Keratinocyte (primary cell): Measurements from ENCODE around the gene SULT2B1. TPM values are rescaled to one million over a fixed set of nuclear protein-coding genes. Genes with fewer than 3 reads are reported as not detected.

Experiments used
- DNase-seq: peaks from one replicate; pipeline ENCODE4 v3.0.0-alpha.2; 2011; ENCODE audit warnings: low read depth, missing footprints, low spot score
- FAIRE-seq: peaks from 2 replicates; lab custom pipeline; 2011; peaks lifted over from hg19 to GRCh38; lab: Jason Lieb, UNC
- H2AFZ ChIP-seq: 2 replicates; pipeline ENCODE4 v1.6.0; 2012; ENCODE audit warnings: low read length, control low read depth, inconsistent platforms; ENCODE audit not compliant: control insufficient read depth
- H3K27ac ChIP-seq: 2 replicates; pipeline ENCODE4 v1.5.1; 2011; ENCODE audit warnings: low read length; ENCODE audit not compliant: control insufficient read depth, insufficient read depth
- H3K27me3 ChIP-seq: 3 replicates; pipeline ENCODE4 v1.6.0; 2011; ENCODE audit warnings: low read length; ENCODE audit not compliant: control insufficient read depth, insufficient read depth; ENCODE audit errors: extremely low read depth
- H3K36me3 ChIP-seq, 2 experiments: 2 replicates in 1 of 2; 3 replicates in 1 of 2; pipeline ENCODE4 v1.5.1; 2011; ENCODE audit warnings: low read length in 2 of 2, mild to moderate bottlenecking in 1 of 2; ENCODE audit not compliant: control insufficient read depth in 2 of 2, insufficient read depth in 2 of 2; ENCODE audit errors: extremely low read depth in 1 of 2
- H3K4me1 ChIP-seq: 3 replicates; pipeline ENCODE4 v1.5.1; 2011; ENCODE audit warnings: low read length; ENCODE audit not compliant: control insufficient read depth, insufficient read depth; ENCODE audit errors: extremely low read depth
- H3K4me2 ChIP-seq: 3 replicates; pipeline ENCODE4 v1.6.0; 2011; ENCODE audit warnings: low read depth, low read length; ENCODE audit not compliant: control insufficient read depth, insufficient read depth; ENCODE audit errors: extremely low read depth
- H3K4me3 ChIP-seq, 3 experiments: fragments of 200-600 bp in 1 of 3; sonication (generic) in 1 of 3; 2 replicates in 2 of 3; 3 replicates in 1 of 3; pipeline ENCODE4 v1.5.1; 2011 to 2016; ENCODE audit warnings: low read length in 3 of 3, mild to moderate bottlenecking in 3 of 3, control low read depth in 2 of 3, inconsistent platforms in 1 of 3, low read depth in 1 of 3, mixed read lengths in 1 of 3, mixed run types in 1 of 3, moderate library complexity in 1 of 3; ENCODE audit not compliant: control insufficient read depth in 2 of 3, insufficient read depth in 2 of 3; ENCODE audit errors: extremely low read depth in 1 of 3
- H3K79me2 ChIP-seq: 2 replicates; pipeline ENCODE4 v1.6.0; 2012; ENCODE audit warnings: low read length; ENCODE audit not compliant: control insufficient read depth, insufficient read depth
- H3K9ac ChIP-seq: 3 replicates; pipeline ENCODE4 v1.6.0; 2011; ENCODE audit warnings: low read length; ENCODE audit not compliant: control insufficient read depth, insufficient read depth; ENCODE audit errors: extremely low read depth
- H3K9me1 ChIP-seq: 3 replicates; pipeline ENCODE4 v1.6.0; 2011; ENCODE audit warnings: low read length; ENCODE audit not compliant: control insufficient read depth, insufficient read depth; ENCODE audit errors: extremely low read depth
- H3K9me3 ChIP-seq: 2 replicates; pipeline ENCODE4 v1.5.1; 2012; ENCODE audit warnings: low read depth, low read length; ENCODE audit not compliant: control insufficient read depth
- H4K20me1 ChIP-seq: 3 replicates; pipeline ENCODE4 v1.6.0; 2011; ENCODE audit warnings: low read length; ENCODE audit not compliant: control insufficient read depth, insufficient read depth; ENCODE audit errors: extremely low read depth
- CTCF ChIP-seq, 3 experiments: IDR thresholded peaks in 1 of 3; conservative IDR thresholded peaks in 1 of 3; optimal IDR thresholded peaks in 1 of 3; 2 replicates in 2 of 3; 3 replicates in 1 of 3; pipeline versions ENCODE3 to v1.5.1; 2011; ENCODE audit warnings: low read length in 3 of 3, mild to moderate bottlenecking in 3 of 3, moderate library complexity in 2 of 3, control low read depth in 1 of 3, inconsistent platforms in 1 of 3; ENCODE audit not compliant: insufficient read depth in 2 of 3; ENCODE audit errors: extremely low read depth in 1 of 3
- EZH2 ChIP-seq: IDR thresholded peaks from one replicate; pipeline ENCODE4 v1.6.1; 2012; ENCODE audit warnings: inconsistent platforms, mild to moderate bottlenecking, low read length, moderate library complexity
- dilution Hi-C: fragments of 300-500 bp; cut with MboI; formaldehyde crosslinking; loops from one replicate; pipeline ENCODE4 v1.7.0; 2020; ENCODE audit warnings: low sequenced_read_pairs; ENCODE audit not compliant: extremely low pct_ligation_motif_present
- polyA plus RNA-seq, 5 experiments: library from polyadenylated mRNA; depleted of rRNA in 3 of 5; stranded (reverse) in 3 of 5; stranded (forward) in 1 of 5; unstranded in 1 of 5; fragments of >200 nt; gene quantifications; 1 replicate in 1 of 5; 2 replicates in 3 of 5; 3 replicates in 1 of 5; pipeline versions ENCODE4 v1.2.1 to v1.2.3, GENCODE V29; 2011 to 2012; ENCODE audit warnings: missing spikeins in 2 of 5, low read depth in 1 of 5, low replicate concordance in 1 of 5

Gene SULT2B1
- polyA plus RNA-seq, 1 donor (not counting 4 experiments of a cell fraction or from before 2014, with no cell fraction given) = 6.0 TPM

DNA sequence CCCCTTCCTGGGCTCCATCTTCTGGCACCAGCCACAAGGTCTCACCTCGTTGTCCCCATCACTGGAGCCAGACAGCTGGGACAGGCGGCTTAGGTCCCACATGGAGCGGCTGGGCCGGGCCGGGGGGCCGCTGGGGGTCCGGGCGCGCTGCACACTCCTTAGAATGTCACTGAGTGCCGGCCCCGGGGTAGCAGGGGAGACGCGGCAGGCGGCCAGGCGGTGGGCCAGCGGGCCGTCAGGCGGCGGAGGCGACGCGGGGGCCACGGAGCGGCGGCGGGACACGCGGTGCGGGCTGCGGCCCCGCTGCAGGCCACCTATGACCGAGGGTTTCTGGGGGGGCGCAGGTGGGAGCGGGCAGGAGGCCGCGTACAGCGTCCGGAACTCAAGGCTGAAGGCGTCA, 51.5 kb downstream of the SULT2B1 start:
- H3K9me1 ChIP-seq = no peaks in the 10 kb centered on the region
- no peak overlapping the region for H3K27ac ChIP-seq
- no peak overlapping the region for H3K9ac ChIP-seq
- dilution Hi-C loops = no loop called here
- no peaks in the 10 kb centered on the region for H4K20me1 ChIP-seq
- no peak for TF ChIP-seq EZH2
- TF ChIP-seq CTCF (optimal IDR thresholded peaks at IDR 0.05 in 1 of 3, IDR thresholded peaks at IDR 0.05 in 1 of 3, conservative IDR thresholded peaks at IDR 0.05 in 1 of 3; ENCODE audit: extremely low read depth in 1 of 3, insufficient read depth in 2 of 3, low read length in 3 of 3) = no peak
- H3K27me3 ChIP-seq = no peaks in the 10 kb centered on the region
- no peaks in the 10 kb centered on the region for H3K79me2 ChIP-seq
- no peaks in the 10 kb centered on the region for H3K9me3 ChIP-seq
- H3K4me1 ChIP-seq = no peaks in the 10 kb centered on the region
- no peak overlapping the region for H3K4me3 ChIP-seq
- DNase-seq = no peak
- FAIRE-seq = no peak
- H3K36me3 ChIP-seq = no peaks in the 10 kb centered on the region
- H2AFZ ChIP-seq = no peak overlapping the region
- H3K4me2 ChIP-seq = no peak overlapping the region

DNA sequence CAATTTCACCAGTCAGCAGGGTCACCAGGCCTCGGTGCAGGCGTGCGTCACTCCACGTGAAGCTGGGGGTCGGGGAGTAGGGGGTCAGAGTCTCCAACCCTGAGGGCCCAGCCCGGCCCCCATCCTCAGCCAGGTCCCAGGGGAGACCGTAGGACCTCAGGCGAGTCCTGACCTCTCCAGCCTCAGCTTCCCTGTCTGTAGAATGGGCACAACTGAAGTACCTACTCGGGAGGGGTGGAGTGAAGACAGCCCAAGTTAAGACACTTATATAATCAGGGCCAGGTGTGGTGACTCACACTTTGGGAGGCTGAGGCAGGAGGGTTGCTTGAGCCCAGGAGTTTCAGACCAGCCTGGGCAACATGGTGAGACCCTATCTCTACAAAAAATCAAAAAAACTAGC, 51.9 kb downstream of the SULT2B1 start:
- H4K20me1 ChIP-seq = no peaks in the 10 kb centered on the region
- H3K9ac ChIP-seq = no peak overlapping the region
- H2AFZ ChIP-seq = no peak overlapping the region
- dilution Hi-C loops = no loop called here
- no peaks in the 10 kb centered on the region for H3K36me3 ChIP-seq
- no peak for DNase-seq
- no peaks in the 10 kb centered on the region for H3K9me1 ChIP-seq
- H3K4me1 ChIP-seq = no peaks in the 10 kb centered on the region
- H3K4me3 ChIP-seq = no peak overlapping the region
- H3K4me2 ChIP-seq = no peak overlapping the region
- no peaks in the 10 kb centered on the region for H3K27me3 ChIP-seq
- no peak overlapping the region for H3K27ac ChIP-seq
- FAIRE-seq = no peak
- TF ChIP-seq CTCF (optimal IDR thresholded peaks at IDR 0.05 in 1 of 3, IDR thresholded peaks at IDR 0.05 in 1 of 3, conservative IDR thresholded peaks at IDR 0.05 in 1 of 3; ENCODE audit: extremely low read depth in 1 of 3, insufficient read depth in 2 of 3, low read length in 3 of 3) (no peak), EZH2 (no peak)
- no peaks in the 10 kb centered on the region for H3K79me2 ChIP-seq
- H3K9me3 ChIP-seq = no peaks in the 10 kb centered on the region
